Urinary bladder (tissue), 4 donors: ENCODE measurements around the gene ARPC5. TPM values are rescaled to one million over a fixed set of nuclear protein-coding genes. Genes with fewer than 3 reads are reported as not detected.
"Not testable (repeated sequence)": the region's sequence is repeated elsewhere in the genome, so short reads cannot be mapped to it uniquely, and the experiment has no call there.

ENCODE experiments used
- DNase-seq: peaks from one replicate; pipeline ENCODE4 v3.0.0-alpha.2; 2015; ENCODE audit errors: extremely low spot score
- H3K27ac ChIP-seq: one replicate; pipeline ENCODE4 v1.5.1; 2013; ENCODE audit warnings: low read depth, mild to moderate bottlenecking, moderate library complexity
- H3K36me3 ChIP-seq: one replicate; pipeline ENCODE4 v1.6.1; 2013; ENCODE audit warnings: mild to moderate bottlenecking, moderate library complexity; ENCODE audit not compliant: insufficient read depth
- H3K4me1 ChIP-seq: one replicate; pipeline ENCODE4 v1.6.1; 2013; ENCODE audit warnings: mild to moderate bottlenecking, moderate library complexity; ENCODE audit not compliant: insufficient read depth
- H3K4me3 ChIP-seq: one replicate; pipeline ENCODE4 v1.5.1; 2013; ENCODE audit warnings: low read depth, low read length
- WGBS: extraction: QIAGEN DNeasy Blood & Tissue Kit; methylation state at CpG from one replicate; pipeline ENCODE4 v1.1.7; 2013; 5-methylcytosine and 5-hydroxymethylcytosine counted together
- polyA plus RNA-seq: library from polyadenylated mRNA; stranded (reverse); fragments of 200-250 nt; gene quantifications from one replicate; pipeline ENCODE4 v1.2.3, GENCODE V29; 2013
- total RNA-seq: library from RNA; depleted of rRNA; stranded (reverse); fragments of >200 nt; gene quantifications from one replicate; pipeline ENCODE4 v1.2.3, GENCODE V29; 2014
- donor health status: healthy with polysubstance abuse.
- donor health status: healthy.

The ARPC5 gene
- total RNA-seq, result 145 TPM
- polyA plus RNA-seq, result 104 TPM

DNA sequence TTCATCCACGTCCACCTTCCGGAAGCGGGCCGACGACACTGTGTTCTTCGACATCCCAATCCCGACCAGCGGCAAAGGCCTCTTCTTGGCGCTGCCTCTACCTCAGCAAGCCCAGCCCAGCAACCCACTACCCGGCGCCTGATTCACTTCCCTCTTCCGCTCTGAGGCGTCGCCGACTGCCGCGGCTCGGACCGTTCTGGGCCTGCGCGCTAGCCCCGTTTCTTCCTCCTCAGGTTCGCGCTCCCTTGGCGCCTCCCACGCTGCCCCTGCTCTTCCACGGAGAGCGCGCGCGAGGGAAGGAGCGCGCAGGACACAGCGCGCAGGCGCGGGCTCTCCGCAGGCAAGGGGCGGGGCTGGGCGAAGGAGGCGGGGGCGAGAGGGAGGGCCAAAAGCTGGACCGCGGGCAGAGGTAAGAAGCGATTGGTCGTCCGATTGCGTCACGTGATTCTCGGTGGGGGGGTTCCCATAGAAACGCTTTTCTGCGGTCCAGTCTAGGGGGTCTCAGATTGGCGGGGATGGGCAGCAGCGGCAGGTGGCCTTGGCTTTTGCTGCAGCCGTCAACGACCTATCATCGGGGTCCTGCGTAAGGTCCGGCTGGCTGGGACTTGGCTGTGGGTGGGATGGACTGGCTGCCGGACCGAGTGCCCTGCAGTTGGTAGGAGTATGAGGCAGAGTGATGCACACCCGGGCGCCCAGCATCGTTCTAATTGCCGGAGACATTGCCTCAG lies at the start of gene ARPC5:
ARPC5 (minus strand) TSS at position 178 of the 728 bp plus-strand sequence; CDS start at position 54, 124 bp downstream.
- H3K4me3 ChIP-seq, result peak within 1 kb of the TSS; percentile 89
- under 1% methylated on average over 65 of the region's 65 CpGs for WGBS
- H3K4me1 ChIP-seq, result no peaks in the 10 kb centered on the region
- peak within 1 kb of the TSS; percentile 97 for H3K27ac ChIP-seq
- DNase-seq, result peak; percentile 93
- H3K36me3 ChIP-seq, result no peaks in the 10 kb centered on the region

DNA sequence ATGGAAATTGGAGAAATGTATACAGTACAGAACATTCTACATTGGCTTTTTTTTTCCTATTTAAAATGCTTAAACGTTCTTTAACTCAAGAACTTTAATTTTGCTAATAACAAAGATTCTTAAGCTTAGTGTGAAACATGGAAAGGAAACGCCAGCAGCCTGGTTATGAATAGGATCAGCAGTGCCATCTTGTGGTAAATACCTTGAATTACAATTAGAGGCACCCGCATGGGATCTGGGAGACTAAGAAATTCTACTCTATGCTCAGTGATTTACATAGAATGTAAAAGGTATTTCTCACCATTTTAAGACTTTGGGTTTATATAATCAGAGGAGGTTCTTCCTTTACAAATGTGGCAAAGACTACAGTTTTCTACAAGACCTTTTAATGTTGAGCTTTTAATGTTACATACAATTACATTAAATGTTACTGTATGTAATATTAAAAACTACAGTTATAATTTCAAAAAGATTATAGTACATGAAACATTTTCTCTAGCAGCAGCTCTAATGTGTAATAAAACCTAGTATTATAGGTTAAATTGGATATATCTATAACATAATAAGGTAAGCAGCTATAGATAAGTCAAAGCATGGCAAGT lies 49.6 kb upstream of the ARPC5 start:
- Histone ChIP-seq H3K4me1 (no peaks in the 10 kb centered on the region), H3K4me3 (no peak overlapping the region), H3K36me3 (no peaks in the 10 kb centered on the region), H3K27ac (no peak overlapping the region)
- 30% methylated on average over 3 of the region's 3 CpGs for WGBS
- DNase-seq, result no peak

GRCh38 chr1:183679363-183679762 lies 43.8 kb upstream of the ARPC5 start:
- not testable (repeated sequence) for H3K4me3 ChIP-seq, H3K4me1 ChIP-seq, H3K27ac ChIP-seq, H3K36me3 ChIP-seq, DNase-seq
- 97% methylated on average over 4 of the region's 4 CpGs for WGBS

- H3K4me3 ChIP-seq, result no peak overlapping the region
- no peak for DNase-seq
These were observed 43.2 kb upstream of the ARPC5 start for GRCh38 chr1:183678819-183679218.

GRCh38 chr1:183676586-183677189 lies 41.1 kb upstream of the ARPC5 start:
- no peaks in the 10 kb centered on the region for H3K36me3 ChIP-seq
- 55% methylated on average over 2 of the region's 2 CpGs for WGBS
- no peak overlapping the region for H3K4me3 ChIP-seq
- no peak overlapping the region for H3K27ac ChIP-seq
- DNase-seq, result no peak
- H3K4me1 ChIP-seq, result no peaks in the 10 kb centered on the region

More at GRCh38 chr1:183678819-183679218, 43.2 kb upstream of the ARPC5 start:
- no peaks in the 10 kb centered on the region for H3K36me3 ChIP-seq
- 84% methylated on average over 3 of the region's 3 CpGs for WGBS
- no peak overlapping the region for H3K27ac ChIP-seq
- no peaks in the 10 kb centered on the region for H3K4me1 ChIP-seq

DNA sequence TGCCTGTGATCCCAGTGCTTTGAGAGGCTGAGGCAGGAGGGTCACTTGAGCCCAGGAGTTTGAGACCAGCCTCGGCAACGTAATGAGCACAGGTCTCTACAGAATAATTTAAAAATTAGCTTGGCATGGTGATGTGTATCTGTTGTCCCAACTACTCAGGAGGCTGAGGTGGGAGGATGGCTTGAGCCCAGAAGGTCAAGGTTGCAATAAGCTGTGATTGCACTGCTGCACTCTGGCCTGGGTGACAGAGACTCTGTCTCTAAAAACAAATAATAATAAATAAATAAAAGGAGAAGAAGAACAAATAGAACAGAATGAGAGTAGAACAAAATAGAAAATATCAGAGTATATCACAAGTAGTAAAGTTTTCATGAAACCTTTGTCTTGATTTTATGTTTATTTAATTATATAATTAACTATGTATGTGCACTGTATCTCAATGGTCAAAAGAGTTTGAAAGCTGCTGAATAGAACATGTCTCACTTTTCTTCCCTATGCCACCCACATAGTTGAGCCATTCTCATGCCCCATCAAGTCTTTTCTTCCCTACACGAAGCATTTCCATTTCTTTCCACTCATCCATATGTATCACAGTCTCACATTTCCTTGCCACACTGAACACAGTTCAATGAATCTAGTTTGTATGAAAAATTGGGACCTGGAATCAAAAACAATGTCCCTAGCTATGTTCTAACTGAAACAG lies 40.5 kb upstream of the ARPC5 start:
- H3K4me1 ChIP-seq, result no peaks in the 10 kb centered on the region
- no peak overlapping the region for H3K27ac ChIP-seq
- H3K36me3 ChIP-seq, result no peaks in the 10 kb centered on the region
- WGBS, result 95% methylated on average over 3 of the region's 3 CpGs
- no peak for DNase-seq
- no peak overlapping the region for H3K4me3 ChIP-seq

DNA sequence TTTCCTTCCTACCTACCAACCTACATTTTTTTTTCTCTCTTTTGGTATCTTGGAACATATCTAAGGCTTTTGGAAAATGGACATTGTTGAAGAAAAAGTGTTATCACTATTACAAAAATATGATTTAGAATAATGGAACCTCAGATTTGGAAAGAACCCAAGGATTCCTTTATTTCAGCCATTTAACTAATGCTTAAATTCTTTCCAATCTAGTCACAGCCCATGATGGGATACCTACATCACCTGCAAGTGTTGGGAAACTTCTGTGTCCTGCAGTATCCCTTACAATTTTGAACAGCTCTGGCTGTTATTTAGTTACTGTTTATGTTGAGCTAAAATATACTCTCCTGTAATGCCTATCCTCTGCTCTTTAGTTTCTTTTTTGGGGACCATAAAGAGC lies 39.8 kb upstream of the ARPC5 start:
- Histone ChIP-seq H3K4me1 (no peaks in the 10 kb centered on the region), H3K4me3 (no peak overlapping the region), H3K36me3 (no peaks in the 10 kb centered on the region), H3K27ac (no peak overlapping the region)
- DNase-seq, result no peak

GRCh38 chr1:183674886-183675285 lies 39.3 kb upstream of the ARPC5 start:
- 78% methylated on average over 2 of the region's 2 CpGs for WGBS
- Histone ChIP-seq H3K4me1 (no peaks in the 10 kb centered on the region), H3K36me3 (no peaks in the 10 kb centered on the region), H3K4me3 (no peak overlapping the region), H3K27ac (no peak overlapping the region)
- no peak for DNase-seq

DNA sequence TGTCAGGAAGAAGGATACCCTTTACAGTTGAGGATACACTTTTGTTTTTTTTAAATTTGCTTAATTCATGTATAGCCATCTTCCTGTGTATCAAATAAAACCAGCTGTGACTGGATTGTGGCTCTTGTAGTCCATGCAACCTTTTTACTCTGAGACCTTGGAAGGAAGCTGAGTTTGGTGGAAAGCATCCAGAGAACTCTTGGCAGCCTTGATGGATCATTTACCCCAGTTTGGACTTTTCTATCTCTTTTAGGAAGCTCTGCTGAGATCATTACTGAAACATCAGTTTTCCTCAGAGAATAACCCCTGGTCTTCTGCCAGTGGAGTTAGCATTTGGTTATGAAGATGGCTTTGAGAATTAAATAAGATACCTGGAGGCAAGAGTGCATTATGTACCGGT lies 38.8 kb upstream of the ARPC5 start:
- DNase-seq, result peak; percentile 37
- WGBS, result 58% methylated on average over 1 of the region's 1 CpG
- Histone ChIP-seq H3K4me1 (no peaks in the 10 kb centered on the region), H3K27ac (no peak overlapping the region), H3K4me3 (no peak overlapping the region), H3K36me3 (no peaks in the 10 kb centered on the region)

- WGBS, result 93% methylated on average over 2 of the region's 2 CpGs
- H3K36me3 ChIP-seq, result no peaks in the 10 kb centered on the region
- H3K4me1 ChIP-seq, result no peaks in the 10 kb centered on the region
- no peak overlapping the region for H3K27ac ChIP-seq
- DNase-seq, result no peak
- no peak overlapping the region for H3K4me3 ChIP-seq
These were observed 38.2 kb upstream of the ARPC5 start for GRCh38 chr1:183673605-183674323.

DNA sequence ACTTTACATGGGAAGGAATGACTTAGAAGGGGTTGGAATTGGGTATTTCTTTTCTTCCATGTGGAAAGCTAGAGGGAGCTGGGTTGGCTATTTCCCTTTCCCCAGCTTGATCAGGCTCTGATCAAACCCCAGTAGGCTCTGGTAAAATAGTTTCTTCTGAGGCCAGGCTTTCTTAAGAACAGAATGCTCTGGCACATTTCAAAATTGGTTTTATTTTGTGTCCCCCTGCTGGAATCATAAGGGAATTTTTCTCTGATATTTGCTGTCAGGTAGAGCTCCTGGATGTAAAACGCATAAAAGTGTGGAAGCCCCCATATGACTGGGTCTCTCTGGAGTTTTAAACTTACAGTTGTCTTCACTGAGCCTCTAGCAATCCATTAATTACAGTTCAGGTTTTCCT lies 34.6 kb upstream of the ARPC5 start:
- WGBS, result 98% methylated on average over 1 of the region's 1 CpG
- Histone ChIP-seq H3K4me1 (no peaks in the 10 kb centered on the region), H3K4me3 (no peak overlapping the region), H3K27ac (no peak overlapping the region), H3K36me3 (no peaks in the 10 kb centered on the region)
- no peak for DNase-seq

GRCh38 chr1:183656355-183656754 lies 20.8 kb upstream of the ARPC5 start:
- Histone ChIP-seq H3K4me3 (no peak overlapping the region), H3K36me3 (no peaks in the 10 kb centered on the region), H3K4me1 (no peaks in the 10 kb centered on the region), H3K27ac (no peak overlapping the region)
- DNase-seq, result no peak
- 88% methylated on average over 3 of the region's 3 CpGs for WGBS

DNA sequence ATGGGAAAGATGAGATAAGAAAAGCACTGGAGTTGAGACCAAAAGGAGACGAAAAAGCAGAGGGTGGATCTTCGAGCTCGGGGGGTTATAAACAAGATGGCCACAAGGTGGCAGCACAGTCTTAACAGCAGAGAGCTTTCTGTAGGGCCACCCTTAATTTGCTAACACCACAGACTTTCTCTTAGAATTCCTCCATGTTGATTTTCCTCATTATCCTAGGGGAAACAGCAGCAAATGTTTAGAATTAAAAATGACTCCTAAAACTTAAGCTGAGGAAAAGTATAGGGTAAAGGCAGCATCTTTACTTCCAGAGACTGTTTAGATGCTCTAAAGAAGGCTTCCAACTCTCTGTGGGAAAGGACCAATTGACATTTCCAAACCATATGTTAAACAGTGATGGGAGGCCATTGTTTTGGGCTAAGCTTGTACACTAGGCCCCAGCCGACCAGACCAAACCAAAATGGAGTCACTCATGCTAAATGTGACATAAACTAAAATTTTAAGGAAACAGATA lies 20.0 kb upstream of the ARPC5 start:
- H3K4me1 ChIP-seq, result no peaks in the 10 kb centered on the region
- H3K36me3 ChIP-seq, result no peaks in the 10 kb centered on the region
- WGBS, result 9% methylated on average over 4 of the region's 4 CpGs
- DNase-seq, result no peak
- no peak overlapping the region for H3K27ac ChIP-seq
- no peak overlapping the region for H3K4me3 ChIP-seq
